Neuron (in vitro differentiated cells): Measurements from ENCODE around the gene MEIS1.

Experiments used
- H2AFZ ChIP-seq: one replicate; pipeline ENCODE4 v1.6.1; 2013; ENCODE audit warnings: low read depth, mild to moderate bottlenecking, inconsistent platforms, low read length, moderate library complexity
- H3K27me3 ChIP-seq: one replicate; pipeline ENCODE4 v1.6.1; 2013; ENCODE audit warnings: low read length; ENCODE audit not compliant: insufficient read depth
- H3K36me3 ChIP-seq: one replicate; pipeline ENCODE4 v1.6.1; 2013; ENCODE audit warnings: low read length; ENCODE audit not compliant: insufficient read depth
- H3K4me1 ChIP-seq: one replicate; pipeline ENCODE4 v1.6.1; 2013; ENCODE audit warnings: low read length; ENCODE audit not compliant: insufficient read depth
- H3K4me3 ChIP-seq: 2 replicates; pipeline ENCODE4 v1.5.1; 2013; ENCODE audit warnings: mild to moderate bottlenecking, low read length, moderate library complexity
- H3K9me3 ChIP-seq: one replicate; pipeline ENCODE4 v1.6.1; 2013; ENCODE audit warnings: low read length

MEIS1 gene

DNA sequence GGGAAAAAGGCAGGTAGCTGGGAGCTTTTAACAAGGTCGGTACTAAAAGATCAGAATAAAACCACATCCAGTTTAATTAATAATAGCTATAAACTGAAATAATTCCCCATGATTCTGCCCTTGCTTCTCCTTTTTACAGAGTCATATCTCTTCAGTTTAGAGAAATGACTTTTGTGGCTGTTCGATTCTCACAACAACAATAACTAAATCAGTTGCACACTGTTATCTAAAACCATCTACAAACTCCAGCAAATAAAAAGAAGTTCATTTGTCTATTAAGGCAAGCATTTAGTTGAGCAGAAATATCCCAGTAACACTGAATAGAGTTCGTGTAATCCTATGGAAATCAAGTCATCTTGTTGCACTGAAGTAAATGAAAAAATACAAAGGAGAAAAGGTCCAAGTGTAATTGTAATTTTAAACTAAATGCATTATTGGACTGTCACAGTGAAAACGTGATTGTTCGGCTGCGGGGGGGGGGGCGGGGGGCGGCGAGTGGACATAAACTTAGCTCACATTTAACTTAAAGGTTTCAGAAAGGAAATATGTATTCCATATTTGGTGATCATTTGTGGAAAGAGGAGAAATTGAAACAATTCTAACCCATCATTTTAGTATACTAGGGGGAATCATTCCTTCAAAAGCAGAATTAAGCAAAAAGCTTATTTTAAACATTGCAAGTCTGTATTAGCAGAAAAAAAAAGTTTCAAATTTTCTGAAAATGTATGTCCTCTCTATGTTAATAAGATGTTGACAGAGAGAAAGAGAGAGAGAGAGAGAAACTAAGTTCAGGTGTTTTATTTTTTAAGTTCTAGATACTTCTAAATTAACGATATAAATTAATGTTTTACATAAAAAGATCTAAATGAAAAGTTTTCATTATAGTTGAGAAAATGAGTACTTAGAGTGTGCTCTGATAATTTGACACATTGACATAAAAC lies 144.5 kb downstream of the MEIS1 start:
- H2AFZ ChIP-seq = no peak overlapping the region
- H3K27me3 ChIP-seq = peaks cover 67% of the 10 kb centered on the region
- peaks cover 10% of the 10 kb centered on the region for H3K9me3 ChIP-seq
- H3K36me3 ChIP-seq = no peaks in the 10 kb centered on the region
- H3K4me1 ChIP-seq = peaks cover 41% of the 10 kb centered on the region
- no peak overlapping the region for H3K4me3 ChIP-seq

DNA sequence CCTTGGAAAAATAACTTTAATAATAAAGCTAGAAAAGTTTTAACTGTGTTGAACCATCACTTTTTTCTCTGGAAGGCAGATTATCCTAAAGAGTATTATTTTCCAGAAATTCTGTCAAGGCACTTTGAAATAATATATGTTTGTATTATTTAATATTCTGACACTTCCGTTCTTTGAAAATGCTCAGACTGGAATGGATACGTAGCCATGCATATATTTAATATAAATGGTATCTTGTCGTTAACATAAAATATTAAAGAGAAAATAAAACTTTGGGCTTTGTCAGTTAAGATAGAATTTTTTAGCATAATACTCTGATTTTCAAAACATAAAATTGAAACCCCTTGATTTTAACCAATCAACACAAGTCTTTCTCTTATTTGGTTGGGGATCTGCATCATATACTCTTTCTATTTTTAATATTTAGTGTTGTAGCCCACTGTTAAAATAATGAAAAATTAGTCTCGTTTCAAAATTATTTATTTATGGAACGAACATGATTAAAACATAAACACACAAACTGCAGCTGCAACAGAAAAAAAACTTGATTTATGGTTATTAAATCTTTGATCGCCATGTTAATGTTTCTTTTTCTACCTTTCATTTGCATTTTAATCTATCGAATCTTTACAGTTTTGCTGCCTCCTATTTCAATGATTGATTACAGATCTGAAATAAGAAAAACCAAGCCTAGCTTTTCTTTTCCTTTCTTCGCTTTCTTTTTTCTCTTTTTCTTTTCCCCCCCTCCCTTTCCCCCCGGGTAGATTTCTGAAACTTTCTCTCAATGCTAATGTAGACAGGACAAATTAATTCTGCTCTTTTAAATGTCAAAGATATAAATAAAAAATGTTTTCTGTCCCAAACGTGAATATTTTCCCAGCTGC lies 145.5 kb downstream of the MEIS1 start:
- H3K27me3 ChIP-seq = peaks cover 67% of the 10 kb centered on the region
- H3K9me3 ChIP-seq = peaks cover 10% of the 10 kb centered on the region
- no peak overlapping the region for H2AFZ ChIP-seq
- H3K36me3 ChIP-seq = no peaks in the 10 kb centered on the region
- no peak overlapping the region for H3K4me3 ChIP-seq
- H3K4me1 ChIP-seq = peaks cover 39% of the 10 kb centered on the region

DNA sequence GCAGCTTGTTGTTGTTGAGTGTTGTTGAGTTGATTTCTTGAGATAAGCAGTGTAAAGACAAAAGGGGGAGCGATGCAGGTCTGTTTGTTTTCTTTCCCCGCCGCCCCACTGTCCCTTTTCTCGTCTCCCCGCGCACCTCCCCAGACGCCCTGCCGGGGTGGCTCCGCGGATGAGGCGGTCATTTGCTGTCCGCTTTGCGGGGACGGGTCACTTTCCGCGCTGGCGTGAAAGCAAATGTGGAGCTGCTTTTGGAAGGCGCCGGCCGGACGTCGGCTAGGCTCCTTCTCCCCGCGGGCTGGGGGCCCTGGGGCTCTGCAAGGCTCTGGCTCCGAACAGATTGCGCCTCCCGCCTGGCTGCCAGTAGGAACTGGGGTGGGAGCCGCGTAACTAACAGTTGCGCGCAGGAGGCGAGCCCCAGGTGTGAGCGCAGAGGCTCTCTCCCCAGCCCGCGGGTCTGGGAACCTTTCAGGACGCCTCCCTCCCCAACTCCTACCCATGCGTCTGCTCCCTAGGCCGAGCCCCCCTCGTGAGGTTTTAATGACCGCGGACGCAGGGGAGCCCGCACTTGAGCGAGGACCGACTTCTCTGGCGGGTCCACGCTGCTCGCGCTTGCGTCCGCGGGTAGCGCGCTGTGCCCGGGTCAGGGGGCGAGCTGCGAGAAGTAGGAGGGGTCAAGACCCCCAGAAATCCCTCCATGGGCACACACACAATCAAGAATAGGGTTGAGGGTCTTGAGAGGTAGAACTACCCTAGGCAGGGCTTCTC lies 146.6 kb downstream of the MEIS1 start:
- peaks cover 66% of the 10 kb centered on the region for H3K27me3 ChIP-seq
- no peaks in the 10 kb centered on the region for H3K36me3 ChIP-seq
- H2AFZ ChIP-seq = no peak overlapping the region
- H3K4me3 ChIP-seq = no peak overlapping the region
- peaks cover 10% of the 10 kb centered on the region for H3K9me3 ChIP-seq
- peaks cover 33% of the 10 kb centered on the region for H3K4me1 ChIP-seq

DNA sequence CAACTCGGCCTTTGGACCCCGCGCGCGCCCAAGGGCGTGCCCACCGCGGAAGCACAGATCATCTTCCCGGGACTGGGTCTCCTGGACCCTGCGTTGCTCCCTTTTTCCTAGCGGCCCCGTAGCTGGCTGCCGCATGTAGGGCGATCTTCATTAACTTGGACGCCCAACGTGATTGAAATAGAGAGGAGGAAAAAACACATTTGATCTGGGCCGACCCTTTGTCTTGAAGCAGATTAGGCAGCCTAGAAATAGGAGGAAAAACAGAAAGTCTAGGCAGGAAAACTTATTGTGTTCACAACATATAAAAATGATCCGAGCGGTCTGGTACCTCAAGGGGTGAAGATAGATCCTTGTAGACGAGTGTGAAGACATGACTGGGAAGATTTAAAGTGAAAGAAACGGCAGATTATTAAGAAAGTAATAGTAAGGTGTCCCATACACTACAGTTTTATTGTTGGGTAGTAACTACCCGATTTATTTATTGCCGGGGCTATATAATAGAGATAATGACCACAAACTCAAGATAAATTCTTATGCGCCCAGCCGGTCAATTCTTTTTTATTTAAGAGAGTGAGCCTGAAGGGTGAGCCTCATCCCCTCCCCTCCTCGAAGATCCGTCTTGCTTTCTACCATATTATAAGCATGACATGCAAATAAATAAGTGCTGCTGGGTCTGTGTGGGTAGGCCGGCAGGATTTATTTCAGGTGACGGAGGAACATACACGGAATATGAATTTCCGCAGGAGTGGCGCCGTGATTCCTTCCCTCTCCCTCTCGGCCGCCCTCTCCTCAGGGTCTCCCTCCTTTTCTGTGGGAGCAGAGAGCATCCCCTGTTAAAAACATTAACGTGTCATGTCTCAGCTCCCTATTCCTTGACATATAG lies 147.4 kb downstream of the MEIS1 start:
- Histone ChIP-seq H3K4me1 (peaks cover 24% of the 10 kb centered on the region), H3K9me3 (peaks cover 10% of the 10 kb centered on the region), H3K27me3 (peaks cover 60% of the 10 kb centered on the region), H3K36me3 (no peaks in the 10 kb centered on the region), H3K4me3 (no peak overlapping the region), H2AFZ (no peak overlapping the region)

DNA sequence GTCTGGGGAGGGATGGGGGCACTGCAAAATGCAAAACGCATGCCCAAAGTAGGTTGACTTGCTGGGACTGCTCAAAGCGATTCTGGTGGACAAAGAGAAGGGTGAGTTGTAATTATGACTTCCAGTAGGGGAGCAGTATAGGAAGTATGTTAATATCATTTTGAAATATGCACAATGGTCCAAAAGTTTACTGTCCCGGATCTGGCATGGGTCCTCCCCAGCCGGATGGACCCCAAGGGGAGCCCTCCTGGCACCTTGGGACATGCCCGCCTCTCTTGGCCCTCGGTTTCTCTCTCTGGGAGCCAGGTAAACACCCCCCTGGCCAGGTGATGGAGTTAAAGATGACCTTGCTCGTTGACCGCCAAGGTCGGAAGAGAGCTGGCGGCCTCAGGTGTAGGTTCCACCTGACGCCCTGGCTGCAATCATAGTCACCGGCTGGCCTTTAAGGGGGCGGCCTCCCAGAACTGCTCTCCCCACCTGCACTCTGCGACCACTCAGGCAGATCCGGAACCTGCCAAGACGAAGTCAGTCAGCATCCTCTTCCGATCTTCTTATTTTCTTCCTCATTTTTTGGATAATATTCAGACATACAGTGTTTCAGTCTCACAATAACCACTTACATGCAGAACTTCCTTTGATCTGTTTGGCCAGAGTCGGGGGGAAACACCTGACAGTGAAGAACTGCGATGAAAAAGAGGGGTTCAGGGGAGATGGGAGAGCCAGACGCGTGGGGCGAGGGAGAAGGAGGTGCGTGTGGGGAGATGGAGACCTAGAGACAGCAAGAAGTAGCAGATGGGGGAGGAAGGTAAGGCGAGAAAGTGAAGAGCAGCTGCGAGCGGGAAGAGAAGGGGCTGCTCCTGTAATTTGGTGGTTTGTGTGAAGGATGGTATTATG lies 148.3 kb downstream of the MEIS1 start:
- Histone ChIP-seq H3K27me3 (peaks cover 52% of the 10 kb centered on the region), H3K4me3 (no peak overlapping the region), H3K4me1 (peaks cover 15% of the 10 kb centered on the region)

DNA sequence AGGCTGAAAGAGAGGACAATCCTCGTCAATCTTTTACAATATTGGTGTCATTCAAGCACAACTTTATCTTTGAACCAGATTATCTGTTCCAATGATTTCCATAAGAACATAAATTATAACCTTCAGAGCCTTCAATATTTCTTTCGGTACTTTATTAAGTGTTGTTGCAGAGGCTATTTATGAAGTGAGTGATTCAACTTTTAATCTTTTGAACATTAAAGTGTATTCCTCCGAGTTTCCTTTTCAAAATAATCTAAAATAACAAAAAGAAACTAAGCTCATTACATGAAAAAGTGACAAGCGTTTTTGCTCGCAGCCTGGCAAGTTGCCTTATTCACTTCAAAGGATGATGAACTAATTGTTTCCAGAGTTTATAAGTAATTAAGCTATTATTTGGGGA lies 149.0 kb downstream of the MEIS1 start:
- Histone ChIP-seq H3K27me3 (peaks cover 46% of the 10 kb centered on the region), H3K4me1 (peaks cover 9% of the 10 kb centered on the region), H3K36me3 (no peaks in the 10 kb centered on the region), H2AFZ (no peak overlapping the region), H3K4me3 (no peak overlapping the region), H3K9me3 (peaks cover 10% of the 10 kb centered on the region)

More for the DNA sequence above, 148.3 kb downstream of the MEIS1 start:
- Histone ChIP-seq H3K9me3 (peaks cover 10% of the 10 kb centered on the region), H3K36me3 (no peaks in the 10 kb centered on the region), H2AFZ (no peak overlapping the region)

DNA sequence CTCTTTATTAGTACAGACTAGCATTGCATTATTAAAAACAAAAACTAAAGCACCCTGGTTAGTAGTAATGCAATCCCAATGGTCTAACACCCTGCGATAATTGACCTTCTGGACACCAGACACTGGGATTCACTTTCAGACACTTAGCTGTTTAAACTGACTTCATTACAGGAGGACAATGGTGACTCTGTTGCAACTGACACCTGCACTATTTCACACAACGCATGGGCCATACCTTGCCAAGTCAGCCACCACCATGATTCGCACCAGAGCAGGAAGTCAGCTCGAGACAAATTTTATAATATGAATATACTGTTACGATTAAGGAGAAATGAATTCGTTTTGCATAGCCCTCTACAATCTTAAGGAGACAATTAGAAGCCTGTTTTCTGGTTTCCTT lies 150.7 kb downstream of the MEIS1 start:
- H3K4me1 ChIP-seq = peaks cover 4% of the 10 kb centered on the region
- H3K9me3 ChIP-seq = peaks cover 10% of the 10 kb centered on the region
- no peak overlapping the region for H2AFZ ChIP-seq
- H3K27me3 ChIP-seq = peaks cover 37% of the 10 kb centered on the region
- no peaks in the 10 kb centered on the region for H3K36me3 ChIP-seq
- no peak overlapping the region for H3K4me3 ChIP-seq

DNA sequence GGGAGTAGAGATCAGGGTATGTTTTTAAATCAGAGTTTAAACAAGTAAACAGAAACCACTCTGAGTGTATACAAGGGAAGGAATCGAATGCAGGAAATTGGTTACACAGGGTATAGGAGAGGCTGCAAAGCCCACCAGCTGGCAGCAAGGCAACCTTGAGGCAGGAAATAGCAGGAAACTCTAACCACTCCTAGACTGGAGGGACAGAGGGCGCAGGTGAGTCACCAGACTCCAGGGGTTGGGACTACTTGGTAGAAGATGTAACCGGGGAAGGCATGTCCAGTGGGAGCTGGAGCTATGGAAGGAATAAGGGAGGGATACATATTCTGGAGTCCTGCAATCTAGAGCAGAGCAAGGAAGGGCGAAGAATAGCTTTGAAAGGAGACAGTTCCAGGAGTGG lies 152.3 kb downstream of the MEIS1 start:
- no peaks in the 10 kb centered on the region for H3K4me1 ChIP-seq
- H3K4me3 ChIP-seq = no peak overlapping the region
- no peak overlapping the region for H2AFZ ChIP-seq
- peaks cover 4% of the 10 kb centered on the region for H3K9me3 ChIP-seq
- peaks cover 21% of the 10 kb centered on the region for H3K27me3 ChIP-seq
- no peaks in the 10 kb centered on the region for H3K36me3 ChIP-seq

DNA sequence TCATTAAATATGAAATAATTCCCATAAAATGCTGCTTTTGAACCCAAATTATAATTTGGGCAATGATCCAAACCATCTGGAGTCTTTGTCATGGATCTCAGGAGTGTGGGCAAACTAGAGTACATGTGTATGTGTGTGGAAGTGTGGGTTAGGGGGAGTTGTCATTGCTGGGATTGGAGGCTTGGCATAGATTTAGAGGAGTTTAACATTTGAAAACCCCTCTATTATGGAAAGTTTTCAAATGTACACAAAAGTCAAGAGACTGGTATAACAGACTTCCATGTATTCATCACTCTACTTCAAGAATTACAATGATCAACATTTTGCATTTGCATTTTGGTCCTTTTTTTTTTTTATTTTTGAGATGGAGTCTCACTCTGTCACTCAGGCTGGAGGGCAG lies 159.1 kb downstream of the MEIS1 start:
- Histone ChIP-seq H3K4me3 (no peak overlapping the region), H3K9me3 (no peaks in the 10 kb centered on the region), H3K36me3 (no peaks in the 10 kb centered on the region), H2AFZ (no peak overlapping the region), H3K27me3 (no peaks in the 10 kb centered on the region), H3K4me1 (no peaks in the 10 kb centered on the region)

DNA sequence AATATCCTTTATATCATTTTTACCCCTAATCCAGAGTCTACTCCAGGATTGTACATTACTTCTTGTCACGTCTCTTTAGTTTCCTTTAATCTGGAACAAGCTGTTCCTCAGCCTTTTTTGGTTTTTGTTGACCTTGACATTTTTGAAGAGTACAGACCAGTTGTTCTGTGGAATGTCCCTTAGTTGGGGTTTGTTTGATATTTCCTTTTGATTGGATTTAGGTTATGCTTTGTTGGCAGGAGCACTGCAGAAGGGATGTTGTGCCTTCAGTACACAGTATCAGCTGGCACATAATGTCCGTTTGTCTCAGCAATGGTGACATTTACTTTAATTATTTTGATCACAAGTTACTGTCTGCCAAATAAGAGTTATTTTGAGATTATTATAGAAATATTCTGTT lies 160.6 kb downstream of the MEIS1 start:
- Histone ChIP-seq H3K4me1 (no peaks in the 10 kb centered on the region), H3K9me3 (no peaks in the 10 kb centered on the region), H3K36me3 (no peaks in the 10 kb centered on the region), H3K4me3 (no peak overlapping the region), H2AFZ (no peak overlapping the region), H3K27me3 (no peaks in the 10 kb centered on the region)

DNA sequence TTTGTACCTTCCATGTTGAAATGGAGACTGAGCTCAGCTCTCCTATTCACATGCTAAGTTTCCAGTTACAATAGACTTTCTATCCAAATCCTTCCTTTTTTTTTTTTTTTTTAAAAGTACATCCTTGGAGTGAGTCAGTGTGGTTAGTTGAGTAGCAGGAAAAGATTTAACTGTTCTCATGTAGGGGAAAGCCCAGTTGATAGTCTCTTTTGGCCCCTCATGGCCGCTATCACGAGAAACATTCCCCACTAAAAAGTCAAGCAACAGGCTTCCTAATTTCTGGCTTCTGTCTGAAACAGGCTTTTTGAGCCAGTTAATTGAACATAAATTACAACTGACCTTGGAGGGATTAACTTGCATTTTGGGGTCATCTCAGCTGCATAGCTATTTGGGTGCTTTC lies 161.3 kb downstream of the MEIS1 start:
- no peaks in the 10 kb centered on the region for H3K27me3 ChIP-seq
- no peaks in the 10 kb centered on the region for H3K4me1 ChIP-seq
- no peak overlapping the region for H3K4me3 ChIP-seq
- H3K9me3 ChIP-seq = no peaks in the 10 kb centered on the region
- no peaks in the 10 kb centered on the region for H3K36me3 ChIP-seq
- H2AFZ ChIP-seq = no peak overlapping the region
